Parietal lobe (tissue), 2 donors: ENCODE measurements around the gene EWSR1. TPM values are rescaled to one million over a fixed set of nuclear protein-coding genes. Genes with fewer than 3 reads are reported as not detected.

Experiments used
- small RNA-seq: library from RNA; depleted of rRNA; stranded (forward); fragments of <200 nt; gene quantifications from one replicate; pipeline ENCODE3, GENCODE V24; 2014; ENCODE audit warnings: low replicate concordance
- total RNA-seq: library from RNA; depleted of rRNA; stranded (reverse); fragments of >200 nt; gene quantifications from one replicate; pipeline ENCODE4 v1.2.3, GENCODE V29; 2014

Gene EWSR1
- 331 TPM for total RNA-seq

DNA sequence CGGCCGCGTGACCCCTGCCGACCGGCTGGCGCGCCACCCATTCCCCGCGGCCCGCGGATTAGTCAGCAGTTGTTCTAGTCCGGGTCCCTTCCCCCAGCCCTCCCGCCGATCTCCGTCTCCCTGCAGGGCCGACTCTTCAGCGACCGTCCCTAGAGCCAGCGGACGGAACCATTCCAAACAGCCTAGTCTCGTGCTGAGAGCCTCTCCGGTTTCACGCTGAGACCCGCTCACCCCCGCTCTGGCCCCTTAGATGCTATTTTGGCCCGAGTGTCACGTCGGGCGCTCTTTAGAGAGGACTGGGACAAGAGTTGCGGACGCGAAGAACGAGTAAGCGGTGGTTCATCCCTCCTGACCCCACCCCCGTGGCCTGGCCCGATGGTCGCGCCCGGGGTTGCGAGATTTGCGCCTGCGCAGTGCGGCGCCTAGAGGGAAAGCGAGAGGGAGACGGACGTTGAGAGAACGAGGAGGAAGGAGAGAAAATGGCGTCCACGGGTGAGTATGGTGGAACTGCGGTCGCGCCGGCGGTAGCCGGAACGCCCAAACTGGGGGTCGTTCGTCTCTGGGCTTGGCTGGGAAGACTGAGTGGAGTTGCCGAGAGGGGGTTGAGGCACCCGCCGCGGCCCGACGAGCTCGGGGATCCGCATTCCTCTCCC, at the start of gene EWSR1, which contains the start of gene RHBDD3:
EWSR1 (plus strand) TSS at position 411 of the 653 bp plus-strand sequence; CDS start at position 480, 69 bp downstream.
RHBDD3 (minus strand) TSS at position 124 of the 653 bp plus-strand sequence. CDS start 2,355 bp downstream, outside the sequence.

GRCh38 chr22:29306175-29306834, 38.2 kb downstream of the EWSR1 start, which contains the start of gene GAS2L1:
Gene GAS2L1 (plus strand): TSS chr22:29306650. CDS start chr22:29308106, 1,456 bp downstream.

DNA sequence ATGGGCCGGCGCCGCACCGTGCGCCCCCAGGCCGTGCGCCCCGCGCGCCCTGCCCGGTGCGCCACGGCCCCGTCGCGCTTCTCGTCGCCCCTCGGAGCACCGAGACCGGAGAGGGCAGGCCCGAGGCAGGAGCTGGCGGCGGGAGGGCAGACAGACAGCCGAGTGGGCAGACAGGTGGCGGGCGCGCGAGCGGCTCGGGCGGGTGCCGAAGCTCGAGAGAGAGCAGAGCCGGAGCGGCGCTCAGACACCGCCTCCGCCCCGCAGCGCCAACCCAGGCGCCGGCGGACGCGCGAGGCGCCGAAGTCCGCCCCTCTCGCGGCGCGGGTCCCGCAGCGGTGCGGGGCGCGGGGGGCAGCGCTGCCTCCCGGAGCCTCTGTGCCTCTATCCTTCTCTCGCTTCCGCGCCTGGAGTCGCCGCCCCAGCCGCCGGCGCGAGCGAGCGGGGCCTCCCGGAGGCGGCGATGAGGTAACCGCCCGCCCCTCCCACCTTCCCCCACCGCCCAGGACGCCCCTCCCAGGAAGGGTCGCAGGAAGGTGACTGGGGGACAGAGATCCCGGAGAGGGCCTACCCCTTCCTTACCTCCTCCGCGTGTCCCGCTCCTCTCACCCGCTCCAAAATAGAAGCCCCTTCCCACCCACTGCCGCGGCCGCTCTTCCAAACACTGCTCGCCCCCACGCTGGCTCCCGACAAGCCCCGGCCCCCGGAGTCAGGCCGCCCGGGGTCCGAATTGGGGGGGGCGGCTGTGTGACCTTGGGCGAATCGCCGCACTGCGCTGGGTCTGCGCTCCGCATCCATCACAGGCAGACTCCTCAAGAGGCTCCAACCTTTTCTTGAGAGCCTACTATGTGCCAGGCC, 47.4 kb downstream of the EWSR1 start, which contains the start of gene RASL10A:
RASL10A (minus strand) TSS at position 412 of the 855 bp plus-strand sequence. CDS start 451 bp downstream, outside the sequence.

Small RNA genes lying within 50 kb of the gene (small RNA-seq; reads per million reads assigned to genes)
- gene MIR3653: not detected

Other genes with a start within 250 kb of the EWSR1 start
- not detected for gene C22orf31, start 206.4 kb upstream of the EWSR1 start, total RNA-seq
- 11.0 TPM for gene KREMEN1, start 195.2 kb upstream of the EWSR1 start, total RNA-seq
- gene EMID1, start 62.4 kb upstream of the EWSR1 start, total RNA-seq: 45.4 TPM
- 26.3 TPM for gene RHBDD3, start 287 bp upstream of the EWSR1 start, total RNA-seq
- gene GAS2L1, start 38.4 kb downstream of the EWSR1 start, total RNA-seq: 11.0 TPM
- 21.3 TPM for gene RASL10A, start 47.4 kb downstream of the EWSR1 start, total RNA-seq
- 54.5 TPM for gene AP1B1, start 120.3 kb downstream of the EWSR1 start, total RNA-seq
- not detected for gene RFPL1, start 170.3 kb downstream of the EWSR1 start, total RNA-seq
- 0.63 TPM for gene NEFH, start 211.9 kb downstream of the EWSR1 start, total RNA-seq